Skeletal muscle tissue (tissue), 4 donors: ENCODE data around the gene CARD8. TPM values are rescaled to one million over a fixed set of nuclear protein-coding genes. Genes with fewer than 3 reads are reported as not detected.
"Not testable (repeated sequence)": the region's sequence is repeated elsewhere in the genome, so short reads cannot be mapped to it uniquely, and the experiment has no call there.

Experiments used
- H3K27ac ChIP-seq: one replicate; pipeline ENCODE4 v1.7.0; 2013; ENCODE audit warnings: mild to moderate bottlenecking, low read depth, low read length, inconsistent platforms
- H3K27me3 ChIP-seq, 3 donors: one replicate each; pipeline ENCODE4 v1.7.0; 2013; ENCODE audit warnings: low read length in 3 of 3; ENCODE audit not compliant: control insufficient read depth in 3 of 3, insufficient read depth in 3 of 3
- H3K36me3 ChIP-seq, 3 donors: one replicate each; pipeline ENCODE4 v1.7.0; 2013; ENCODE audit warnings: low read length in 3 of 3; ENCODE audit not compliant: control insufficient read depth in 3 of 3, insufficient read depth in 3 of 3
- H3K4me1 ChIP-seq, 3 donors: one replicate each; pipeline ENCODE4 v1.7.0; 2013; ENCODE audit warnings: low read length in 3 of 3, mild to moderate bottlenecking in 3 of 3; ENCODE audit not compliant: control insufficient read depth in 3 of 3, insufficient read depth in 3 of 3
- H3K4me3 ChIP-seq, 3 donors: one replicate each; pipeline ENCODE4 v1.7.0; 2013; ENCODE audit warnings: low read length in 3 of 3
- H3K9ac ChIP-seq, 3 donors: one replicate each; pipeline ENCODE4 v1.7.0; 2013; ENCODE audit warnings: low read length in 3 of 3, mild to moderate bottlenecking in 3 of 3, moderate library complexity in 2 of 3, low read depth in 1 of 3
- H3K9me3 ChIP-seq, 3 donors: one replicate each; pipeline ENCODE4 v1.7.0; 2013; ENCODE audit warnings: low read length in 3 of 3; ENCODE audit not compliant: control insufficient read depth in 3 of 3
- total RNA-seq: library from RNA; depleted of rRNA; stranded (reverse); fragments of >200 nt; gene quantifications from one replicate; pipeline ENCODE4 v1.2.3, GENCODE V29; 2014
- donor health status: Osteomylitis.

CARD8 gene
- total RNA-seq, 1 donor from 2014 or later = 26.6 TPM

- not testable (repeated sequence) for H3K9me3 ChIP-seq, H3K36me3 ChIP-seq, H3K4me3 ChIP-seq, H3K27ac ChIP-seq, H3K27me3 ChIP-seq, H3K4me1 ChIP-seq, H3K9ac ChIP-seq
These were observed 13.9 kb upstream of the CARD8 start for GRCh38 chr19:48269617-48270026.

- H3K9me3 ChIP-seq, H3K27me3 ChIP-seq, H3K4me1 ChIP-seq, H3K36me3 ChIP-seq, H3K9ac ChIP-seq, H3K4me3 ChIP-seq, H3K27ac ChIP-seq: not testable (repeated sequence)
These were observed 9.6 kb upstream of the CARD8 start for GRCh38 chr19:48265326-48265725.

- H3K4me3 ChIP-seq = peak overlapping the region in 2 of 3 donors; percentile 71 to 84
- not testable (repeated sequence) for H3K4me1 ChIP-seq, H3K9me3 ChIP-seq, H3K27ac ChIP-seq, H3K36me3 ChIP-seq, H3K27me3 ChIP-seq
- peak overlapping the region in 2 of 3 donors; percentile 73 to 82 for H3K9ac ChIP-seq
These were observed 4.6 kb upstream of the CARD8 start for GRCh38 chr19:48260359-48260714.

GRCh38 chr19:48258992-48259391, 3.3 kb upstream of the CARD8 start:
- H3K9me3 ChIP-seq, H3K27ac ChIP-seq, H3K4me3 ChIP-seq, H3K36me3 ChIP-seq, H3K27me3 ChIP-seq, H3K4me1 ChIP-seq: not testable (repeated sequence)
- peak overlapping the region in 1 of 3 donors; percentile 69 for H3K9ac ChIP-seq

- no peak overlapping the region for H3K9ac ChIP-seq
These were observed 2.6 kb upstream of the CARD8 start for GRCh38 chr19:48258350-48258749.

GRCh38 chr19:48254529-48254970, 1.2 kb downstream of the CARD8 start:
- peaks cover 0 to 16% (median 10%) of the 10 kb centered on the region in 3 donors for H3K4me1 ChIP-seq

More at GRCh38 chr19:48258350-48258749, 2.6 kb upstream of the CARD8 start:
- H3K27me3 ChIP-seq = no peaks in the 10 kb centered on the region
- H3K27ac ChIP-seq = peak overlapping the region; percentile 36
- H3K4me3 ChIP-seq = peak overlapping the region in 1 of 3 donors; percentile 56
- H3K9me3 ChIP-seq = no peaks in the 10 kb centered on the region
- no peaks in the 10 kb centered on the region for H3K36me3 ChIP-seq
- H3K4me1 ChIP-seq = peaks cover 0 to 10% (median 5%) of the 10 kb centered on the region in 3 donors

GRCh38 chr19:48253999-48254398, 1.7 kb downstream of the CARD8 start:
- Histone ChIP-seq H3K36me3 (peaks cover 0 to 5% (median 4%) of the 10 kb centered on the region in 3 donors), H3K4me3 (no peak overlapping the region), H3K27me3 (no peaks in the 10 kb centered on the region), H3K9me3 (no peaks in the 10 kb centered on the region), H3K4me1 (peaks cover 0 to 16% (median 10%) of the 10 kb centered on the region in 3 donors), H3K9ac (no peak overlapping the region), H3K27ac (no peak overlapping the region)

More at GRCh38 chr19:48254529-48254970, 1.2 kb downstream of the CARD8 start:
- Histone ChIP-seq H3K9ac (no peak overlapping the region), H3K4me3 (peak overlapping the region; percentile 93 to 99 (median 94)), H3K36me3 (peaks cover 0 to 2% (median 2%) of the 10 kb centered on the region in 3 donors), H3K9me3 (no peaks in the 10 kb centered on the region), H3K27ac (no peak overlapping the region), H3K27me3 (no peaks in the 10 kb centered on the region)

- Histone ChIP-seq H3K36me3 (peaks cover 7 to 11% (median 8%) of the 10 kb centered on the region in 3 donors), H3K27me3 (no peaks in the 10 kb centered on the region), H3K9ac (no peak overlapping the region), H3K4me1 (peaks cover 0 to 16% (median 10%) of the 10 kb centered on the region in 3 donors), H3K9me3 (no peaks in the 10 kb centered on the region), H3K27ac (no peak overlapping the region), H3K4me3 (no peak overlapping the region)
These were observed 3.1 kb downstream of the CARD8 start for GRCh38 chr19:48252609-48253008.

GRCh38 chr19:48250290-48251025, 5.3 kb downstream of the CARD8 start:
- Histone ChIP-seq H3K9ac (no peak overlapping the region), H3K4me3 (no peak overlapping the region), H3K4me1 (peaks cover 0 to 16% (median 10%) of the 10 kb centered on the region in 3 donors), H3K36me3 (peaks cover 7 to 15% (median 12%) of the 10 kb centered on the region in 3 donors), H3K27me3 (no peaks in the 10 kb centered on the region), H3K27ac (peak overlapping the region; percentile 72), H3K9me3 (no peaks in the 10 kb centered on the region)

- Histone ChIP-seq H3K27ac (peak overlapping the region; percentile 72), H3K9me3 (no peaks in the 10 kb centered on the region), H3K9ac (peak overlapping the region in 1 of 3 donors; percentile 34), H3K4me3 (peak overlapping the region; percentile 52 to 65 (median 58)), H3K36me3 (peaks cover 7 to 15% (median 12%) of the 10 kb centered on the region in 3 donors), H3K27me3 (no peaks in the 10 kb centered on the region), H3K4me1 (peaks cover 0 to 10% (median 5%) of the 10 kb centered on the region in 3 donors)
These were observed 6.2 kb downstream of the CARD8 start for GRCh38 chr19:48249502-48250014.
